COLO829 (cell line): Measurements from ENCODE around the gene SLC18A3.

Experiments used
- DNase-seq: peaks from one replicate; pipeline ENCODE4 v3.0.0; 2012; ENCODE audit warnings: low spot score

SLC18A3 gene

GRCh38 chr10:49596493-49596809 is 13.7 kb upstream of the SLC18A3 start:
- no peak for DNase-seq

GRCh38 chr10:49596836-49597235 is 13.3 kb upstream of the SLC18A3 start:
- DNase-seq: no peak

- no peak for DNase-seq
Observed at GRCh38 chr10:49597426-49598163, 12.5 kb upstream of the SLC18A3 start.

GRCh38 chr10:49598164-49598856 is 11.8 kb upstream of the SLC18A3 start:
- DNase-seq: no peak

GRCh38 chr10:49598986-49599385 is 11.1 kb upstream of the SLC18A3 start:
- no peak for DNase-seq

- DNase-seq: no peak
Observed at GRCh38 chr10:49599546-49599945, 10.6 kb upstream of the SLC18A3 start.

GRCh38 chr10:49600046-49600445 is 10.1 kb upstream of the SLC18A3 start:
- no peak for DNase-seq

GRCh38 chr10:49600781-49601400 is 9.2 kb upstream of the SLC18A3 start:
- no peak for DNase-seq

GRCh38 chr10:49601857-49602256 is 8.3 kb upstream of the SLC18A3 start:
- DNase-seq: no peak

- no peak for DNase-seq
Observed at GRCh38 chr10:49602380-49603023, 7.6 kb upstream of the SLC18A3 start.

- DNase-seq: no peak
Observed at GRCh38 chr10:49605216-49605938, 4.7 kb upstream of the SLC18A3 start.

- DNase-seq: no peak
Observed at GRCh38 chr10:49605939-49606509, 4.1 kb upstream of the SLC18A3 start.

- peak; percentile 54 for DNase-seq
Observed at GRCh38 chr10:49606981-49607535, 3.1 kb upstream of the SLC18A3 start.

GRCh38 chr10:49608166-49609005 is 1.7 kb upstream of the SLC18A3 start:
- DNase-seq: no peak

- no peak for DNase-seq
Observed at GRCh38 chr10:49609006-49609282, 1.2 kb upstream of the SLC18A3 start.

GRCh38 chr10:49609283-49610113 is 612 bp upstream of the SLC18A3 start:
- no peak for DNase-seq

- DNase-seq: no peak
Observed at GRCh38 chr10:49610458-49611165, 502 bp downstream of the SLC18A3 start.

- DNase-seq: no peak
Observed at GRCh38 chr10:49611166-49611815, 1.2 kb downstream of the SLC18A3 start.
